Right ventricle myocardium superior (tissue), 1 donor: Measurements from ENCODE around the gene CAMTA1. TPM values are rescaled to one million over a fixed set of nuclear protein-coding genes. Genes with fewer than 3 reads are reported as not detected.
"Not testable (repeated sequence)": the region's sequence is repeated elsewhere in the genome, so short reads cannot be mapped to it uniquely, and the experiment has no call there.

Source experiments
- ATAC-seq: fragments of 200-7000 bp; cut with Tn5 transposase; one replicate; pipeline ENCODE4 v1.9.1; 2020; ENCODE audit warnings: mild to moderate bottlenecking; ENCODE audit not compliant: poor library complexity
- DNase-seq: peaks from one replicate; pipeline ENCODE4 v3.0.0-alpha.2; 2020
- intact Hi-C: fragments of 100-400 bp; cut with DNase I; formaldehyde crosslinking; loops from one replicate; pipeline ENCODE4 v1.11.2; 2022
- total RNA-seq: library from RNA; stranded (reverse); fragmentation: NEBNext Ultra II Directional; extraction: Animal tissue kit (Norgen Biotek cat#: 25700); gene quantifications from one replicate; pipeline ENCODE4 v1.2.1, GENCODE V29; 2021
- donor health status: DM: no; HTN: yes; CAD: no; lungs with severe emphysema.

Gene CAMTA1
- total RNA-seq, 1 donor from 2014 or later, result 153 TPM

DNA sequence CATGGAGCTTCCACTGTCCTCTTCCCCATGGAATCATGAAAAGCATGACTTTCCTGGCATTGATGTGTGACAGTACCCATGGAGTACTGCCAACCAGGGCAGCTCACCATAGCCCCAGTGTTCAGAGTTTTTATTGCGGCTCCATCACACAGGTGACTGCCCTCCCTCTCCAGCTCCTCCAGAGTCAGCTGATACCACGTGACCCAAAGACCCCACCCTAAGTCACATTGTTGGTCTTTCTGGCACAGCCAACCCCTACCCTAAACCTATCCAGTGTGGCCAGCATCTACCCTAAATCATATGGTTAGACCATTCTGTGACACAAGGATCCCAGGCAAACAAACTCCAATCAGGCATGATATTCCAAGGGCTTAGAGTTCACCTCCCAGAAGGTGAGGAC is 908.4 kb downstream of the CAMTA1 start:
- intact Hi-C loops, result no loop called here
- ATAC-seq, result no peak
- DNase-seq, result no peak

DNA sequence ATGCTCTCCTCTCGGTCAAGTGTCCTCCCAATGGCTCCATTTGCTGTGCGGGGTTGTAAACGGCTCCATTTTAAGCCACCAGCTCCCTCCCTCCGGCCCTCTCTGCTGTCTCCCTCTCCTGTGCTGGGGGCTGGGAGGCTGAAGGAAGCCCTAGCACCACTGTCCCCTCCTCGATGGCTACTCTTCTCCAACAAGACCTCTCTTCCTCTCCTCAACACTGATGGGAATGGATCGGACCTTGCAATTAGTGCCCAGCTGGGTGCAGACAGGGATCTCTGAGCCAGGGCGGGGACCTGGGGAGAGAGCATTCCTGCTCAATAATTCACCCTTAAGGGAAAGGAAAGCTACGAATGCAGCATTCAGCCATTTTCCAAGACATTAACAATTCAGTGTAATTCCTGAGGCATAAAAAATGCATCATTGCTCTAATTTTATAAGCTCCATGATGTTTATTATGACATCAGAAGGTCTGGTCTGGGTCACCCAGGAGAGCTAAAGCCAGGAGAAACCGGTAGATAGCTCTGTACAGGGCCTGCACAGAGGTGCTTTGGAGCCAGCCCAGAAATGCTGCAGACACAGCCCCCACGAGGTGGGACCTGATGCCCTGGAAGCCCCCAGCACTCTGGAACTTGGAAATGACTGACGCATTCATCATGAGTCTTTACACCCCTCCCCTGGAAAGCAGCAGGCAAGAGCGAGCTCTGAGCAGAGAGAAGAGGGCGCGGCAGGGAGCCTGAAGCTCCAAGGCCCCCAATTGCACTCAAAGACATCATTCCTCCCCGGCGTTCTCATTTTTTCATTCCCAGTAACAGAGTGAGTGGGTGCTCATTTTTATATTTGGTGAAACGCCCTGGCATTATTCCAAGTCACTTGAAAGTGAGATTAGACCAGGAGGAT is 909.6 kb downstream of the CAMTA1 start:
- DNase-seq, result no peak
- intact Hi-C loops, result no loop called here
- no peak for ATAC-seq

- DNase-seq (no peak), ATAC-seq (no peak)
- intact Hi-C loops, result no loop called here
These were observed 910.4 kb downstream of the CAMTA1 start for GRCh38 chr1:7695497-7696117.

- DNase-seq (no peak), ATAC-seq (no peak)
- intact Hi-C loops, result no loop called here
These were observed 913.4 kb downstream of the CAMTA1 start for GRCh38 chr1:7698641-7699040.

DNA sequence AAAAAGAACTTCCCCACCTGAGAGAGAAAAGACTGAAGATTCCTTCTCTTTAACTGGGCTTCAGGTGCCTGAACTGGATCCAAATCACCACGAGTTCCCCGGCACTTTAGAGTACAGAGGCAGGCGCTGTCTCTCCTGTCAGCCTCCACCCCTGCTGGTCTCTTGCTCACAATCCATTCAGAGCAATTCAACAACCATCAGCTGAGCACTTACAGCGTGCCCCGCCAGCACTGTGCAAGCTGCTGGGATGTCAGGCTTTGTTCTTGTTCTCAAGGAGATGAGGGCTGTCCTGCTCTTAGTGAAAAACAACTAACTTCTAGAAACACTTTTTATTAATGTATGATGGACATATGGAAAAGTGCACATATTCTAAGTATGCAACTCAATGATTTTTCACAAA is 917.1 kb downstream of the CAMTA1 start:
- DNase-seq (no peak), ATAC-seq (no peak)
- intact Hi-C loops, result no loop called here

- intact Hi-C loops, result no loop called here
- ATAC-seq (no peak), DNase-seq (no peak)
These were observed 918.3 kb downstream of the CAMTA1 start for GRCh38 chr1:7703321-7704213.

- intact Hi-C loops, result no loop called here
- peak; percentile 97 for DNase-seq
- ATAC-seq, result peak; percentile 100
These were observed 919.2 kb downstream of the CAMTA1 start for GRCh38 chr1:7704214-7705047.

DNA sequence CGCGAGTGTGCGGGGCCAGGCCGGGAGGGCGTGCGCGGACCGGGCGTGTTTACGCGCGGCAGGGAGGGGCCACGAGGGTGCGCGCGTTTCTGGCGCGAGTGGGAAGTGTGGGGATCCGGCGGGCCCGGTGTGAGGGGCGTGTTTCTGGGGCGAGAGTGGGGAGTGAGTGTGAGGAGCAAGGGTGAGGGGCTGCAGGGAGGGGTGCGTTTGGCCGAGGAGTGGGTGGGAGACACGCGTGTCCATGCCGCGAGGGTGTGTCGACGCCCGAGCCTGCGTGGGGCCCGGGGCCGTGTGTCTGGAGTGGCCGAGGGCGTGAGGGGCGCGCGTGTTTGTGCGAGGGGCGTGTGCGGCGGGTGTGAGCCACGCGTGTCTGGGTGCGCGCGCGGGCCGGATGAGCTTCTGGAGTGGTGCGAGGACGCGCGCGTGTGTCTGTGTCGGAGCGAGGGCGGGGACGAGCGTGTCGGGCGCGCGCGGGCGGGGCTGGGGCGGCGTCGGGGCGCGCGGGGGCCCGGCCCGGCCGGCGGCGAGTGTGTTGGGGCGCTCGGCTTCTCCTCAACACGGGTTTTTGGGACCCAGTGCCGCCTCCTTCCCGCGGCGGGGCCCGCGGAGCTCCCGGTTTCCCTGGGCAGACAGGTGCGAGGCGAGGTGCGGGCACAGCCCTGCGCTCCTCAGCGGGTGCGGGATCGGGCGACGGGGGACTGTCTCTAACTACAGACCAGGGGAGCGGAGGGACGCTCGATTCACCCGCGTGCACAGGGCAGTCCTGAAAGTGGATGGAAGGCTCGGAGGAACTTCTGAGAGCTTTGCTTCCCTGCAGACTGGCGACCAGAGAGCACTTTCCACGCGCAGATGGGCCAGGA is 920.0 kb downstream of the CAMTA1 start:
- intact Hi-C loops, result no loop called here
- DNase-seq, result peak; percentile 72
- no peak for ATAC-seq

DNA sequence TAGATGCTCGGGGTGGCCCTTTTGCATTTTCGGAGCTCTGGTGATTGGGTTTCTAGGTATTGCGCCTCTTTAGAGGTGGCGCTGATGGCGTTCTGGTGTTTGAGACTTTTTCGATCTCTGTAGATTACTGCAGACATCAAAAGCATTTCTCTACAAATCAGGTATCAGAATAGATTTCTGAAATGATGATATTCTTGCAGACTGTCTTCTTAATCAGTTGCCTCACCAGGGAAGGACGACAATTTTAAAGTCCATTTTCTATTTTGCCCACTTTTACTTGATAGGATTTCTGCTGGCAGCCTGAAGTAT is 920.6 kb downstream of the CAMTA1 start:
- intact Hi-C loops, result no loop called here
- ATAC-seq, result no peak
- no peak for DNase-seq

GRCh38 chr1:7707527-7707926 is 922.3 kb downstream of the CAMTA1 start:
- intact Hi-C loops, result no loop called here
- ATAC-seq (no peak), DNase-seq (no peak)

- DNase-seq, ATAC-seq, intact Hi-C loops: not testable (repeated sequence)
These were observed 922.8 kb downstream of the CAMTA1 start for GRCh38 chr1:7708065-7708464.

DNA sequence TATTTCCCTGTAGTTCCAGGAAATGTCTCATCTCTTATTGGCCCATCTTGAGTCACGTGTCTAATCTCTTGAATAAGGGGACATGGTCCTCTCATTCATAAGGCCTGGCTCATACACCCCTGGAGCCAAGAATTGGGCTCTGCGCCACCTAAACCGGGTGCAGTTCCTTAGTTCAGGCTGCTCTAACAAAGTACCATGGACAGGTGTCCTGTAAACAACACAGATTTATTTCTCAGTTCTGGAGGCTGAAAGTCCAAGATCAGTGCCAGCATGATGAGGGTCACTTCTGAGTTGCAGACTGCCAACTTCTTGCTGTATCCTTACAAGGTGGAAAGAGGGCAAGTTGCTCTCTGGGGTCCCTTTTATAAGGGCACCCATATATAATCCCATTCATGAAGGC is 925.6 kb downstream of the CAMTA1 start:
- ATAC-seq, result no peak
- intact Hi-C loops, result no loop called here
- DNase-seq, result no peak

GRCh38 chr1:7712731-7713323 is 927.6 kb downstream of the CAMTA1 start:
- intact Hi-C loops, result no loop called here
- DNase-seq (no peak), ATAC-seq (no peak)

DNA sequence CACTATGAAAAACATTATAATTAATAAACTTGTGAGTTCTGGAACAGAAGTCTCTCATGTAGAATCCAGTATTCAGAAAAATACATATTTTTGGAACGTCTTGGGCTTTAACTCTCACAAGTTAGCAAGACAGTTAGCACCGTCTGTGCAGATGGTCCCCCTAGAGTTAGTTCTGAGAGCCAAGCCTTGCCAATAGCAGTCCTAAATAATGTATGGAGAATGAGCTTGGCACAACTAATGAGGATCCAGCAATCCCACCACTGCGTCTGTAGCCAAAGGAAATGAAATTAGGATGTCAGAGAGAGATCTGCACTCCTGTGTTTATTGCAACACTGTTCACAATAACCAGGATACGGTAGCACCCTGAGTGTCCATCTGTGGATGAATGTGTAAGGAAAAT is 931.3 kb downstream of the CAMTA1 start:
- intact Hi-C loops, result loop anchor here (5.0 kb wide), 1 partner anchor 36 kb away; no protein-coding TSS in a partner anchor
- DNase-seq, result no peak
- ATAC-seq, result no peak

GRCh38 chr1:7717748-7718368 is 932.6 kb downstream of the CAMTA1 start:
- intact Hi-C loops, result loop anchor here (5.0 kb wide), 1 partner anchor 34 kb away; no protein-coding TSS in a partner anchor
- no peak for DNase-seq
- ATAC-seq, result no peak

GRCh38 chr1:7719468-7720094 is 934.3 kb downstream of the CAMTA1 start:
- intact Hi-C loops, result loop anchor here (5.0 kb wide), 1 partner anchor 33 kb away; no protein-coding TSS in a partner anchor
- peak; percentile 86 for ATAC-seq

More at GRCh38 chr1:7719468-7720094, 934.3 kb downstream of the CAMTA1 start:
- peak; percentile 53 for DNase-seq
